Measurements from ENCODE around the gene ARHGAP33.

DNA sequence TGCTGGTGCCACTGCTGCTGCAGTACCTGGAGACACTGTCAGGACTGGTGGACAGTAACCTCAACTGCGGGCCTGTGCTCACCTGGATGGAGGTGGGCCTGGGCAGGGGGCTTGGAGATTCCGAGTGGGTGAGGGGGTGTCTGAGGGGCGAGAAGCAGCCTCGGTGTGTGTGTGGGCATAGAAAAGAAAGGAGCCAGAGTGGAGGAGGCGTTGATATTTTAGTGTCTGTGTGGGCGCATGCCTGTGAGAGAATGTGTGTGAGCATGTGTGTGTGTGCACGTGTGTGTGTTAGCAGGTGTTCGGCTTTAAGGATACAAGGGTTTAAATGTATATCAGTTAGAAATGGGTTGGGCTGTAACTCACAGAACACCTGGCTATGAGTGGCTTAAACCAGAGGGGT is 3.7 kb downstream of the ARHGAP33 start:
- TF ChIP-seq, protein P1, sequence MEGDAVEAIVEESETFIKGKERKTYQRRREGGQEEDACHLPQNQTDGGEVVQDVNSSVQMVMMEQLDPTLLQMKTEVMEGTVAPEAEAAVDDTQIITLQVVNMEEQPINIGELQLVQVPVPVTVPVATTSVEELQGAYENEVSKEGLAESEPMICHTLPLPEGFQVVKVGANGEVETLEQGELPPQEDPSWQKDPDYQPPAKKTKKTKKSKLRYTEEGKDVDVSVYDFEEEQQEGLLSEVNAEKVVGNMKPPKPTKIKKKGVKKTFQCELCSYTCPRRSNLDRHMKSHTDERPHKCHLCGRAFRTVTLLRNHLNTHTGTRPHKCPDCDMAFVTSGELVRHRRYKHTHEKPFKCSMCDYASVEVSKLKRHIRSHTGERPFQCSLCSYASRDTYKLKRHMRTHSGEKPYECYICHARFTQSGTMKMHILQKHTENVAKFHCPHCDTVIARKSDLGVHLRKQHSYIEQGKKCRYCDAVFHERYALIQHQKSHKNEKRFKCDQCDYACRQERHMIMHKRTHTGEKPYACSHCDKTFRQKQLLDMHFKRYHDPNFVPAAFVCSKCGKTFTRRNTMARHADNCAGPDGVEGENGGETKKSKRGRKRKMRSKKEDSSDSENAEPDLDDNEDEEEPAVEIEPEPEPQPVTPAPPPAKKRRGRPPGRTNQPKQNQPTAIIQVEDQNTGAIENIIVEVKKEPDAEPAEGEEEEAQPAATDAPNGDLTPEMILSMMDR (IDR thresholded peaks at IDR 0.05): no peak
- no peak for TF ChIP-seq POLR2A (IDR thresholded peaks at IDR 0.05)

Data from thyroid gland (tissue), 4 donors.